K562 (cell line): ENCODE results near the gene SLC9A1. TPM values are rescaled to one million over a fixed set of nuclear protein-coding genes. Genes with fewer than 3 reads are reported as not detected.

Experiments
- ATF1 ChIP-seq, 2 experiments: fragments of 450-650 bp in 1 of 2; IDR thresholded peaks; 2 replicates each; pipeline ENCODE4 v1.6.1; 2016; ENCODE audit warnings: missing compliant biosample characterization in 1 of 2, missing genetic modification characterization in 1 of 2
- BMI1 ChIP-seq: fragments of 150-350 bp; IDR thresholded peaks from 2 replicates; pipeline ENCODE4 v1.6.1; 2014; ENCODE audit warnings: low read length
- CBFA2T3 ChIP-seq: fragments of 450-650 bp; IDR thresholded peaks from 2 replicates; pipeline ENCODE4 v1.6.1; 2017
- DEAF1 ChIP-seq: fragments of 450-650 bp; formaldehyde crosslinking; IDR thresholded peaks from 2 replicates; pipeline ENCODE4 v1.4.0; 2020; ENCODE audit warnings: mild to moderate bottlenecking, moderate library complexity
- ELF2 ChIP-seq: fragments of 250-450 bp; sonication (Bioruptor Pico); IDR thresholded peaks from 2 replicates; pipeline ENCODE4 v1.5.0; 2021; ENCODE audit warnings: mild to moderate bottlenecking
- HES1 ChIP-seq: fragments of 450-650 bp; IDR thresholded peaks from 2 replicates; pipeline ENCODE4 v1.6.1; 2016; ENCODE audit warnings: low read depth, mild to moderate bottlenecking, moderate library complexity
- HNRNPL ChIP-seq: fragments of 200-400 bp; formaldehyde crosslinking; IDR thresholded peaks from 2 replicates; pipeline ENCODE4 v1.6.1; 2017; ENCODE audit warnings: low read depth, mild to moderate bottlenecking, low read length
- LARP7 ChIP-seq: fragments of 450-650 bp; IDR thresholded peaks from 2 replicates; pipeline ENCODE4 v1.6.1; 2016
- MTA1 ChIP-seq: fragments of 450-650 bp; IDR thresholded peaks from 2 replicates; pipeline ENCODE4 v1.6.1; 2017; ENCODE audit warnings: borderline replicate concordance
- MXI1 ChIP-seq: IDR thresholded peaks from 2 replicates; pipeline ENCODE4 v1.6.1; 2011; ENCODE audit warnings: low read depth, mild to moderate bottlenecking, improper control_type of control experiment, low read length
- NFIC ChIP-seq: fragments of 450-650 bp; IDR thresholded peaks from 2 replicates; pipeline ENCODE4 v1.6.1; 2017; ENCODE audit warnings: mild to moderate bottlenecking, inconsistent platforms
- NRF1 ChIP-seq, 2 experiments: fragments of 450-650 bp; IDR thresholded peaks in 1 of 2; conservative IDR thresholded peaks in 1 of 2; 2 replicates each; pipeline ENCODE4 v1.6.1; 2014; ENCODE audit warnings: mild to moderate bottlenecking in 2 of 2
- PHB ChIP-seq: fragments of 250-450 bp; sonication (Bioruptor Pico); IDR thresholded peaks from 2 replicates; pipeline ENCODE4 v1.5.0; 2021
- RAD21 ChIP-seq, 2 experiments: fragments of 250-450 bp in 1 of 2; fragments of 450-650 bp in 1 of 2; sonication (Bioruptor Pico) in 1 of 2; formaldehyde crosslinking in 1 of 2; IDR thresholded peaks in 1 of 2; conservative IDR thresholded peaks in 1 of 2; 2 replicates each; pipeline versions ENCODE4 v1.4.0 to v1.8.0; 2020 to 2022; ENCODE audit warnings: mild to moderate bottlenecking in 2 of 2, moderate library complexity in 1 of 2
- SMARCA5 ChIP-seq: fragments of 450-650 bp; IDR thresholded peaks from 2 replicates; pipeline ENCODE4 v1.6.1; 2016
- SOX6 ChIP-seq: fragments of 450-650 bp; IDR thresholded peaks from 2 replicates; pipeline ENCODE4 v1.6.1; 2014; ENCODE audit warnings: mild to moderate bottlenecking
- TCF7 ChIP-seq: sonication (generic); IDR thresholded peaks from 2 replicates; pipeline ENCODE4 v1.6.1; 2016; ENCODE audit warnings: antibody characterized with exemption, borderline replicate concordance
- THAP7 ChIP-seq: fragments of 250-450 bp; sonication (Bioruptor Pico); IDR thresholded peaks from 2 replicates; pipeline ENCODE4 v1.5.0; 2021
- YBX1 ChIP-seq: fragments of 450-650 bp; IDR thresholded peaks from 2 replicates; pipeline ENCODE4 v1.7.1; 2016; ENCODE audit warnings: mild to moderate bottlenecking
- ZBED1 ChIP-seq: IDR thresholded peaks from 2 replicates; pipeline ENCODE4 v1.6.1; 2014
- ZMIZ1 ChIP-seq, 2 experiments: fragments of 150-350 bp in 1 of 2; IDR thresholded peaks; 2 replicates each; pipeline ENCODE4 v1.6.1; 2012 to 2016; ENCODE audit warnings: low read depth in 2 of 2, low read length in 2 of 2, mild to moderate bottlenecking in 1 of 2, moderate library complexity in 1 of 2
- ZNF449 ChIP-seq: fragments of 250-450 bp; sonication (Bioruptor Pico); IDR thresholded peaks from 2 replicates; pipeline ENCODE4 v1.8.0; 2022; ENCODE audit warnings: moderate library complexity, mild to moderate bottlenecking, inconsistent platforms
- ZNF780A ChIP-seq: fragments of 250-450 bp; sonication (Bioruptor Pico); IDR thresholded peaks from 2 replicates; pipeline ENCODE4 v1.5.0; 2021; ENCODE audit warnings: mild to moderate bottlenecking
- polyA plus RNA-seq, 8 experiments: library from polyadenylated mRNA; depleted of rRNA in 4 of 8; stranded (reverse) in 5 of 8; unstranded in 3 of 8; fragments of >200 nt; fragmentation: Nextera tagmentation in 2 of 8; fragmentation: Illumina TruSeq in 1 of 8; extraction: Ambion mirVana in 2 of 8; extraction: Trizol in 1 of 8; gene quantifications; 2 replicates each; pipeline versions ENCODE4 v1.2.1 to v1.2.3, GENCODE V29; 2011 to 2014; ENCODE audit warnings: inconsistent platforms in 1 of 8, missing spikeins in 1 of 8
- total RNA-seq, 7 experiments: library from RNA; depleted of rRNA in 6 of 7; stranded (reverse); fragments of >200 nt in 6 of 7; fragmentation: Illumina TruSeq in 2 of 7; extraction: Trizol in 2 of 7; gene quantifications; 2 replicates each; pipeline versions ENCODE4 v1.2.1 to v1.2.3, GENCODE V29; 2011 to 2021; ENCODE audit warnings: low replicate concordance in 1 of 7

Gene SLC9A1
- total and polyA plus RNA-seq, 9 of the 15 experiments (the other 6 are each of a cell fraction or from before 2014, with no cell fraction given), result 0.59 to 14.4 (median 2.0) TPM

- TF ChIP-seq ZMIZ1 (IDR thresholded peaks at IDR 0.05; ENCODE audit: low read depth in 2 of 2, low read length in 2 of 2), result peak in 1 of 2 experiments; percentile 92; a peak in 2 of 4 replicates
- TF ChIP-seq HES1, result 0 out of 2 replicates have a peak, but pooled peaks have one; percentile 40
- TF ChIP-seq ELF2, result no peak
- TF ChIP-seq SOX6, result peak; percentile 81
- TF ChIP-seq PHB (CRISPR knock-in tag), result no peak
- TF ChIP-seq ZNF780A (CRISPR knock-in tag), result no peak
- no peak for TF ChIP-seq ZBED1
- TF ChIP-seq LARP7, result no peak
- TF ChIP-seq CBFA2T3, result peak; percentile 97
- TF ChIP-seq NRF1 (conservative IDR thresholded peaks at IDR 0.05 in 1 of 2, IDR thresholded peaks at IDR 0.05 in 1 of 2), result peak; percentile 41 to 50
- TF ChIP-seq YBX1, result no peak
- TF ChIP-seq TCF7, result peak; percentile 76; the same call in 1 of the 2 replicates
- peak; percentile 80 for TF ChIP-seq NFIC
- TF ChIP-seq DEAF1 (CRISPR knock-in tag), result no peak
- TF ChIP-seq BMI1, result no peak
- TF ChIP-seq MTA1, result peak; percentile 80
- TF ChIP-seq ATF1 (CRISPR knock-in tag; IDR thresholded peaks at IDR 0.05), result no peak
- peak; percentile 59 for TF ChIP-seq ATF1 (tag; IDR thresholded peaks at IDR 0.05)
- TF ChIP-seq MXI1, result no peak
- no peak for TF ChIP-seq SMARCA5
- no peak for TF ChIP-seq RAD21 (CRISPR knock-in tag; conservative IDR thresholded peaks at IDR 0.05 in 1 of 2, IDR thresholded peaks at IDR 0.05 in 1 of 2)
- TF ChIP-seq HNRNPL, result 0 out of 2 replicates have a peak, but pooled peaks have one; percentile 26
- TF ChIP-seq ZNF449, result no peak
- no peak for TF ChIP-seq THAP7
Observed at GRCh38 chr1:27074175-27074780, 80.6 kb downstream of the SLC9A1 start (continued).
